Measurements from ENCODE around the gene DFFA.

GRCh38 chr1:10459184-10459583 is 13.1 kb downstream of the DFFA start:
- TF ChIP-seq CTCF (conservative IDR thresholded peaks at IDR 0.05; ENCODE audit: low read length) (no peak), EZH2phosphoT487 (IDR thresholded peaks at IDR 0.05; ENCODE audit: borderline replicate concordance) (no peak)
